Heart left ventricle (tissue), 16 donors: ENCODE results near the gene FKBP5. TPM values are rescaled to one million over a fixed set of nuclear protein-coding genes. Genes with fewer than 3 reads are reported as not detected.

ENCODE experiments used
- ATAC-seq, 4 donors: fragments of 200-7000 bp; cut with Tn5 transposase; one replicate each; pipeline ENCODE4 v1.9.1; 2020 to 2022; ENCODE audit warnings: moderate library complexity in 4 of 4, mild to moderate bottlenecking in 3 of 4, moderate number of reproducible peaks in 1 of 4
- DNase-seq, 5 donors: peaks; one replicate each; pipeline ENCODE4 v3.0.0-alpha.2; 2020
- H3K27ac ChIP-seq, 12 donors: fragments of 200-600 bp; sonication (generic) in 4 of 12; one replicate each; pipeline versions ENCODE4 v1.5.0 to v1.8.0; 2016 to 2022; ENCODE audit warnings: mild to moderate bottlenecking in 2 of 12
- H3K27me3 ChIP-seq, 9 donors: fragments of 200-600 bp; sonication (generic) in 2 of 9; one replicate each; pipeline versions ENCODE4 v1.5.1 to v1.8.0; 2016 to 2022; ENCODE audit warnings: mild to moderate bottlenecking in 3 of 9
- H3K36me3 ChIP-seq, 9 donors: fragments of 200-600 bp; sonication (generic) in 2 of 9; one replicate each; pipeline versions ENCODE4 v1.5.0 to v1.8.0; 2018 to 2022; ENCODE audit warnings: mild to moderate bottlenecking in 2 of 9
- H3K4me1 ChIP-seq, 12 donors: fragments of 200-600 bp; sonication (generic) in 4 of 12; one replicate each; pipeline versions ENCODE4 v1.5.0 to v1.8.0; 2016 to 2022; ENCODE audit warnings: mild to moderate bottlenecking in 3 of 12
- H3K4me3 ChIP-seq, 12 donors: fragments of 200-600 bp; sonication (generic) in 4 of 12; one replicate each; pipeline versions ENCODE4 v1.5.0 to v1.8.0; 2017 to 2022; ENCODE audit warnings: mild to moderate bottlenecking in 9 of 12, moderate library complexity in 4 of 12
- H3K9me3 ChIP-seq, 12 donors: fragments of 200-600 bp; sonication (generic) in 4 of 12; one replicate each; pipeline versions ENCODE4 v1.5.0 to v1.8.0; 2016 to 2022; ENCODE audit warnings: mild to moderate bottlenecking in 1 of 12
- CTCF ChIP-seq, 12 donors: fragments of 200-600 bp; sonication (generic) in 4 of 12; IDR thresholded peaks; one replicate each; pipeline versions ENCODE4 v1.5.0 to v1.8.0; 2018 to 2022; ENCODE audit warnings: antibody characterized with exemption in 12 of 12, mild to moderate bottlenecking in 5 of 12
- POLR2A ChIP-seq, 2 donors: fragments of 450-650 bp; IDR thresholded peaks; one replicate each; pipeline ENCODE4 v1.6.1; 2017; ENCODE audit warnings: antibody characterized with exemption in 2 of 2, mild to moderate bottlenecking in 2 of 2, moderate library complexity in 2 of 2
- WGBS, 4 donors: extraction: QIAGEN DNeasy Blood & Tissue Kit in 2 of 4; methylation state at CpG; one replicate each; pipeline versions ENCODE4 v1.1.5 to v1.1.7; 2013 to 2018; 5-methylcytosine and 5-hydroxymethylcytosine counted together
- intact Hi-C, 10 donors: fragments of 100-400 bp; cut with DNase I; formaldehyde crosslinking; loops; one replicate each; pipeline versions ENCODE4 v1.11.1 to v1.14.2; 2022
- polyA plus RNA-seq, 2 donors: library from polyadenylated mRNA; stranded (reverse); fragments of 200-250 nt; gene quantifications; one replicate each; pipeline ENCODE4 v1.2.3, GENCODE V29; 2013
- total RNA-seq, 9 donors: library from RNA; depleted of rRNA in 2 of 9; stranded (reverse); fragments of >200 nt in 2 of 9; fragmentation: NEBNext Ultra II Directional in 3 of 9; extraction: Animal tissue kit (Norgen Biotek cat#: 25700) in 3 of 9; gene quantifications; one replicate each; pipeline versions ENCODE4 v1.1.0 to v1.2.4, GENCODE V29; 2016 to 2023
- donor health status: ischemic (EF 13 %, LVEDD 7.1; RV severe dilation, severe dysfunction).
- donor health status: healthy with polysubstance abuse.
- donor health status: DM: no; HTN: yes; CAD: no.
- donor health status: DM: no; HTN: no; CAD: no.
- donor health status: ischemic (EF 25% LVEDD 6.9; RV normal size, moderate dysfunction).
- donor health status: ischemic (EF 25% LVEDD 5.7; RV mildly dilated, moderate dysfunction).
- donor health status: healthy.
- donor health status: DM: yes; HTN: yes; CAD: no.
- donor health status: ischemic (EF 35%, LVEDD 5.7; RV mildly dilated, moderate dysfunction).
- donor health status: nonischemic (EF 11% LVEDD 7.7; RV severe dilation, severe dysfunction).
- donor health status: DM: yes; HTN: yes; CAD: no.
- donor health status: PGD.
- donor health status: ischemic (EF 29% LVEDD 5.4; RV normal size, mild dysfunction).
- donor health status: nonischemic (EF 23%, LVEDD 6.1; RV moderate dilation, normal function).

FKBP5 gene
- total and polyA plus RNA-seq, 11 donors: 19.7 to 351 (median 104) TPM

DNA sequence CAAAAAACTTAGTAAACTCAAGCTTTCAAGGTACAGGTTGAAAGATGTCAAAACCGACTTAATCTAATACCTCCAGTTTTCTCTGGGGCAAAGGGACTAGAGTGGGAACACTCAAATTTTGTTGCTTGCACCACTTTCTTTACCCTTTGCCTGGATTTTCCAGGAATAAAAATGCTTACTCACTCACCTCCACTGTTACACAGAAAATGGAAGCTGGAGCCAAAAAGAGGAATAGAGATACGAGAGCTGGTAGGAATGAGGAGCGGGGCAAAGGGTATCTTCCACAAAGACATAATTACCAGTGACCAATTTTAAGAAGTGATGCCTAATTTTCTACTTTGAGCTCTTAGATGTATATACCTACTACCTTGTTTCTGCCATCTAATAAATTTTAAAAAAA lies 96.5 kb downstream of the FKBP5 start:
- no peak for DNase-seq
- no peaks in the 10 kb centered on the region for H3K27me3 ChIP-seq
- no peak for TF ChIP-seq CTCF (IDR thresholded peaks at IDR 0.05)
- TF ChIP-seq POLR2A (IDR thresholded peaks at IDR 0.05): no peak
- no peak for ATAC-seq
- peak overlapping the region in 11 of 12 donors; percentile 15 to 92 (median 71) for H3K27ac ChIP-seq
- intact Hi-C loops: loop anchor here in 2 of 10 donors (5.0 to 10.0 kb wide), 2 partner anchors 45 to 93 kb away; partner anchors contain the start of gene FKBP5 (in 1 of the 2)
- peaks cover 0 to 95% (median 25%) of the 10 kb centered on the region in 9 donors for H3K36me3 ChIP-seq
- 86 to 90% (median 87%) methylated on average over 3 of the region's 3 CpGs for WGBS, 4 donors
- peaks cover 23 to 93% (median 35%) of the 10 kb centered on the region in 12 donors for H3K4me1 ChIP-seq
- H3K9me3 ChIP-seq: no peaks in the 10 kb centered on the region
- no peak overlapping the region for H3K4me3 ChIP-seq

DNA sequence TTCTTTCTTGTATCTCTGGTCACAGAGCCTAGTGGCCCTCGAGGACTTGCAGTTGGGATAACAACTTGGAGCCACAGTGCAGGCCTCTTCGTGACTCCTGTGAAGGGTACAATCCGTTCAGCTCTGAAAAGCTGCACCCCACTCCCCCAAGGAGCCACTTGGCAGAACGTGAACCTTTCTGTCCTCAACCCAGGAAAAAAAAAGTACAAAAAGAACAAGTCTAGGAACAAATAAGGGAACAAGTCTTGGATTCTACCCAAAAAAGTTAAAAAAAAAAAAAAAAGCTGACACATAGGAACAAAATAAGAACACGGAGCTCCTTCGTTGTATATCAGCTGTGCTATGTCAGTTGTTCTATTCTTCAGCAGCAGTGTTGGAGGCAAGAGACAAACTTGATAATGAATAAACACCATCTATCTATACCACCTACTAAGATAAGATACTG lies 98.1 kb downstream of the FKBP5 start:
- WGBS, 4 donors: 4 to 22% (median 8%) methylated on average over 6 of the region's 6 CpGs
- H3K27ac ChIP-seq: peak overlapping the region; percentile 6 to 92 (median 75)
- no peaks in the 10 kb centered on the region for H3K9me3 ChIP-seq
- H3K4me3 ChIP-seq: no peak overlapping the region
- peaks cover 0 to 95% (median 26%) of the 10 kb centered on the region in 9 donors for H3K36me3 ChIP-seq
- TF ChIP-seq POLR2A (IDR thresholded peaks at IDR 0.05) (peak in 1 of 2 donors; percentile 39), CTCF (IDR thresholded peaks at IDR 0.05) (no peak)
- H3K4me1 ChIP-seq: peaks cover 21 to 94% (median 37%) of the 10 kb centered on the region in 12 donors
- peak; percentile 66 to 86 (median 78) for ATAC-seq
- intact Hi-C loops: loop anchor here in 3 of 10 donors (1.0 to 10.0 kb wide), 3 partner anchors 12 to 94 kb away; partner anchors contain the start of gene FKBP5 (in 1 of the 3)
- DNase-seq: peak in 2 of 5 donors; percentile 52 to 59
- H3K27me3 ChIP-seq: no peaks in the 10 kb centered on the region

DNA sequence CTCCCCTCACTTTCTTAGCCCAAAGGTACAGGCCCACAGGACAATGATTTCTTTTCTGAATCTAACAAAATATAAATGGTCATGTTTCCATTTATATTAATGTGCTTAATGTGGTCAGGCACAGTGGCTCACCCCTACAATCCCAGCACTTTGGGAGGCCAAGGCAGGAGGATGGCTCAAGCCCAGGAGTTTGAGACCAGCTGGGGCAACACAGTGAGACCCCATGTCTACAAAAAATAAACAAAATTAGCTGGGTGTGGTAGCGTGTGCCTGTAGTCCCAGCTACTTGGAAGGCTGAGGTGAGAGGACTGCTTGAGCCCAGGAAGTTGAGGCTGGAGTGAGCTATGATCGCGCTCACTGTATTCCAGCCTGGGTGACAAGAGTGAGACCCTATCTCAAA lies 98.8 kb downstream of the FKBP5 start:
- no peak overlapping the region for H3K4me3 ChIP-seq
- H3K27me3 ChIP-seq: no peaks in the 10 kb centered on the region
- DNase-seq: no peak
- ATAC-seq: no peak
- no peak for TF ChIP-seq POLR2A (IDR thresholded peaks at IDR 0.05)
- TF ChIP-seq CTCF (IDR thresholded peaks at IDR 0.05): no peak
- WGBS, 4 donors: 96 to 98% (median 97%) methylated on average over 3 of the region's 3 CpGs
- peak overlapping the region; percentile 6 to 92 (median 75) for H3K27ac ChIP-seq
- peaks cover 21 to 95% (median 37%) of the 10 kb centered on the region in 12 donors for H3K4me1 ChIP-seq
- intact Hi-C loops: loop anchor here in 7 of 10 donors (1.0 to 10.0 kb wide), 5 partner anchors 12 to 97 kb away; partner anchors contain the start of gene FKBP5 (in 5 of the 7)
- no peaks in the 10 kb centered on the region for H3K9me3 ChIP-seq
- peaks cover 0 to 89% (median 21%) of the 10 kb centered on the region in 9 donors for H3K36me3 ChIP-seq

DNA sequence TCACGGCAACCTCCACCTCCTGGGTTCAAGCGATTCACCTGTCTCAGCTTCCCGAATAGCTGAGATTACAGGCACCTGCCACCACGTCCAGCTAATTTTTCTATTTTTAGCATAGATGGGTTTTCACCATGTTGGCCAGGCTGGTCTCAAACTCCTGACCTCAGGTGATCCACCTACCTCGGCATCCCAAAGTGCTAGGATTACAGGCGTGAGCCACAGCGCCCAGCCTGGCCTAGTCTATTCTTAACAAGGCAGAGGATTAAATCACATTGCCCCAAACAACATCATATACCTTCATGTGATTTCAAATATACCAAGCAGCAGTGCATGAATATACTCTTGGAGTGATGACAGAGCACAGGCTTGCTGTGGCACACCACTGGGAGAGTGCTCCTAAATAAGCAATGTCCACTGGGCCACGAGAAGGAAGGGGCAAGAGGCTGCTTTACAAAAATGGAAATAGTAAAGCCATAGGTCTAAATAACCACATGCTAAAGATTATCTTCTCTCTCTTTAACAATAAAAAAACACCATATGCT lies 99.4 kb downstream of the FKBP5 start:
- DNase-seq (no peak), ATAC-seq (no peak)
- no peaks in the 10 kb centered on the region for H3K9me3 ChIP-seq
- no peaks in the 10 kb centered on the region for H3K27me3 ChIP-seq
- peaks cover 21 to 96% (median 38%) of the 10 kb centered on the region in 12 donors for H3K4me1 ChIP-seq
- no peak for TF ChIP-seq POLR2A (IDR thresholded peaks at IDR 0.05)
- TF ChIP-seq CTCF (IDR thresholded peaks at IDR 0.05): no peak
- intact Hi-C loops: loop anchor here in 5 of 10 donors (5.0 to 10.0 kb wide), 3 partner anchors 46 to 98 kb away; partner anchors contain the start of gene FKBP5 (in 4 of the 5)
- no peak overlapping the region for H3K4me3 ChIP-seq
- peaks cover 0 to 86% (median 21%) of the 10 kb centered on the region in 9 donors for H3K36me3 ChIP-seq
- peak overlapping the region in 7 of 12 donors; percentile 59 to 92 (median 80) for H3K27ac ChIP-seq
- WGBS, 4 donors: 77 to 86% (median 80%) methylated on average over 8 of the region's 8 CpGs
